Psoas muscle (tissue), 8 donors: ENCODE results near the gene INPP5K. TPM values are rescaled to one million over a fixed set of nuclear protein-coding genes. Genes with fewer than 3 reads are reported as not detected.
"Not testable (repeated sequence)": the region's sequence is repeated elsewhere in the genome, so short reads cannot be mapped to it uniquely, and the experiment has no call there.

Experiments used
- ATAC-seq, 4 donors: fragments of 200-7000 bp; cut with Tn5 transposase; one replicate each; pipeline ENCODE4 v1.9.1; 2020; ENCODE audit warnings: moderate library complexity in 3 of 4, mild to moderate bottlenecking in 2 of 4
- DNase-seq, 2 donors: peaks; one replicate each; pipeline ENCODE4 v3.0.0-alpha.2; 2020
- H3K27ac ChIP-seq: fragments of 200-600 bp; one replicate; pipeline ENCODE4 v1.8.0; 2022
- H3K27me3 ChIP-seq, 3 donors: fragments of 200-600 bp in 1 of 3; one replicate each; pipeline versions ENCODE4 v1.6.1 to v1.8.0; 2013 to 2022; ENCODE audit warnings: low read length in 2 of 3, mild to moderate bottlenecking in 2 of 3, moderate library complexity in 1 of 3; ENCODE audit not compliant: insufficient read depth in 3 of 3
- H3K36me3 ChIP-seq, 2 donors: fragments of 200-600 bp in 1 of 2; one replicate each; pipeline versions ENCODE4 v1.6.1 to v1.8.0; 2013 to 2022; ENCODE audit warnings: low read depth in 1 of 2, mild to moderate bottlenecking in 1 of 2, moderate library complexity in 1 of 2; ENCODE audit not compliant: insufficient read depth in 1 of 2
- H3K4me1 ChIP-seq: fragments of 200-600 bp; one replicate; pipeline ENCODE4 v1.8.0; 2022
- H3K4me3 ChIP-seq: fragments of 200-600 bp; one replicate; pipeline ENCODE4 v1.8.0; 2022; ENCODE audit warnings: mild to moderate bottlenecking
- H3K9me3 ChIP-seq: fragments of 200-600 bp; one replicate; pipeline ENCODE4 v1.8.0; 2022
- WGBS, 3 donors: extraction: QIAGEN DNeasy Blood & Tissue Kit; methylation state at CpG; one replicate each; pipeline versions ENCODE4 v1.1.6 to v1.1.7; 2013; 5-methylcytosine and 5-hydroxymethylcytosine counted together
- intact Hi-C, 2 donors: fragments of 100-400 bp; cut with DNase I; formaldehyde crosslinking; loops; one replicate each; pipeline versions ENCODE4 v1.11.0 to v1.14.2; 2022
- long read RNA-seq, 2 donors: library from polyadenylated mRNA; unstranded; transcript quantifications; one replicate each; pipeline ENCODE4 v2.0.0, GENCODE V29; 2021
- polyA plus RNA-seq, 3 donors: library from polyadenylated mRNA; stranded (reverse); fragments of 200-250 nt; gene quantifications; one replicate each; pipeline ENCODE4 v1.2.3, GENCODE V29; 2013
- total RNA-seq, 4 donors: library from RNA; stranded (reverse); fragmentation: NEBNext Ultra II Directional in 2 of 4; extraction: Animal tissue kit (Norgen Biotek cat#: 25700) in 2 of 4; gene quantifications; one replicate each; pipeline versions ENCODE4 v1.2.1 to v1.2.4, GENCODE V29; 2021 to 2023
- TF ChIP-seq, protein P1 (sequence below): fragments of 200-600 bp; IDR thresholded peaks from one replicate; pipeline ENCODE4 v1.8.0; 2022; ENCODE audit warnings: antibody characterized with exemption
- donor health status: healthy with polysubstance abuse.
- donor health status: DM: no; HTN: no; CAD: no; lungs with moderate emphysema.
- donor health status: Bipolar disorder and iron deficiency.
- donor health status: healthy.
- donor health status: DM: yes; HTN: yes; CAD: no.
- donor health status: DM: no; HTN: no; CAD: no.
- donor health status: DM: no; HTN: no; CAD: no.
- donor health status: DM: yes; HTN: yes; CAD: no.

INPP5K gene
- 10 to 100 TPM; 35.7 to 41.8 (median 40.1) TPM for total RNA-seq
- 10 to 100 TPM; 25.6 to 45.4 (median 30.9) TPM for polyA plus RNA-seq
- long read RNA-seq, donor 1, transcript INPP5K-204 (12 exons, 2,988 nt), result major isoform, 42 of 60 reads
- long read RNA-seq, donor 1, partial matches to known transcripts, result 12 of 60 reads
- long read RNA-seq, donor 1, other reads (novel, unspliced or antisense), result 3 of 60 reads
- long read RNA-seq, donor 2, transcript INPP5K-204 (12 exons, 2,988 nt), result major isoform, 81 of 141 reads
- long read RNA-seq, donor 2, partial matches to known transcripts, result 29 of 141 reads
- long read RNA-seq, donor 2, other reads (novel, unspliced or antisense), result 27 of 141 reads

DNA sequence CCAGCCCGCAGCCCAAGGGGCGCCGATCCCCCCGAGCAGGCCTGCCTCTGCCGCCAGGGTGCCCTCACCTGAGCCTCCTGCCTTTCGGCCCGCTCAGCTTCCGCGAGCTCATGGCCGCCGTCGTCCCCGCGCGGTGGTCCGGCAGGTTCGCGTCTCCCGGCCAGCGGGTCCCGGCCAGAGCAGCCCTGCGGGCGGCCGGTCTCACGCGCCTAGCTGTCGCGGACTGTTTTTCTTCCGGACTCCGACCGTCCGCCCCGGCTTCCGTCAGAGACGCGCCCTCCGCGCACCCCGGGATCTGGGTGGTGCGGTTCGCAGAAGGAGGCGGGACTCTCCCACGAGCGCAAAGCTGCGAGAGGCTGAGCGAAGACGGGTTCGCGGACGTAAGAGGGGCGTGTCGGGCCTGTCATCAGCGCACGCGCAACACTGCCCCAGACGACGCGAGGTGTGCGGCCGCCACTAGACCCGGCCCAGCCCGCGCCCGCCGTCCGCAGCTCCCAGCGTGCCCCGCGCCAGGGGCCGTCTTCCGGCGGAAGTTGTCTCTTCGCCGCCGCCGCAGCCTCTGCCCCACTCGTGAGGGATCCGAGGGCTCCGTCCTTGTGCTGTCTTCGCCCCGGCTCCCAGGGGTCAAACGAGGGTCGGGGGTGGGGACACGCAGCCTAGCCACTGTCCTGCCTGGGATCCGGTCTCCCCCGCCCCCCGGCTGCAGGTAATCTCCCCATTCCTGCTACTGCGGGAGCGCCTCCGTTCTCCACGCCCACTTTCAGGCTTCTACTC is at the start of gene INPP5K:
Gene INPP5K (minus strand): TSS at position 225 of the 774 bp plus-strand sequence. CDS start 113 bp downstream, at position 112.
- Histone ChIP-seq H3K9me3 (no peaks in the 10 kb centered on the region), H3K4me3 (peak within 1 kb of the TSS; percentile 99), H3K27me3 (no peaks in the 10 kb centered on the region), H3K36me3 (peaks cover 0 to 26% of the 10 kb centered on the region in 2 donors), H3K4me1 (peaks cover 56% of the 10 kb centered on the region), H3K27ac (peak within 1 kb of the TSS; percentile 96)
- TF ChIP-seq, protein P1, sequence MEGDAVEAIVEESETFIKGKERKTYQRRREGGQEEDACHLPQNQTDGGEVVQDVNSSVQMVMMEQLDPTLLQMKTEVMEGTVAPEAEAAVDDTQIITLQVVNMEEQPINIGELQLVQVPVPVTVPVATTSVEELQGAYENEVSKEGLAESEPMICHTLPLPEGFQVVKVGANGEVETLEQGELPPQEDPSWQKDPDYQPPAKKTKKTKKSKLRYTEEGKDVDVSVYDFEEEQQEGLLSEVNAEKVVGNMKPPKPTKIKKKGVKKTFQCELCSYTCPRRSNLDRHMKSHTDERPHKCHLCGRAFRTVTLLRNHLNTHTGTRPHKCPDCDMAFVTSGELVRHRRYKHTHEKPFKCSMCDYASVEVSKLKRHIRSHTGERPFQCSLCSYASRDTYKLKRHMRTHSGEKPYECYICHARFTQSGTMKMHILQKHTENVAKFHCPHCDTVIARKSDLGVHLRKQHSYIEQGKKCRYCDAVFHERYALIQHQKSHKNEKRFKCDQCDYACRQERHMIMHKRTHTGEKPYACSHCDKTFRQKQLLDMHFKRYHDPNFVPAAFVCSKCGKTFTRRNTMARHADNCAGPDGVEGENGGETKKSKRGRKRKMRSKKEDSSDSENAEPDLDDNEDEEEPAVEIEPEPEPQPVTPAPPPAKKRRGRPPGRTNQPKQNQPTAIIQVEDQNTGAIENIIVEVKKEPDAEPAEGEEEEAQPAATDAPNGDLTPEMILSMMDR, result no peak
- intact Hi-C loops, result loop anchor here (5.0 kb wide), 3 partner anchors 59 to 239 kb away; partner anchors contain the start of genes CRK (in 1 of the 2) and TRARG1 (in 1 of the 2)
- WGBS, 3 donors, result 0 to 1% (median 0%) methylated on average over 79 to 91 of the region's 91 CpGs
- peak; percentile 98 to 99 for DNase-seq
- ATAC-seq, result peak; percentile 94 to 97 (median 96)

DNA sequence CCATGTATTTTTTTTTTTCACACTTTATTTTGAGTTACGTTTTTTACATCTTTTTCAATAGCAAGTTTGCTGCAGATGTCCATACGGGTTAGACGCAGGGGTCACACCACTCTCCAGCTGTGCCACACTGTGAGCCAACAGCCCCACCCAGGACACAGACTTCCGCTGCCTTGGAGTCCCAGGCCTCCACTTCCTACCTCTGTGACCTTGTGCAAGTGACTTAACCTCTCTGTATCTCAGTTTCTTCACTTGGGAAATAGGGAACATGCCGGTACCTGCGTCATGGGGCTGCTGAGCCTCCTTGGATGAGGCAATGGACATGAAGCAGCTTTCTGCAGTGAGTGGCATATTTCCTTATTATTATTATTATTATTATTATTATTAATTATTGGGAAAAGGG is 49.5 kb upstream of the INPP5K start:
- H3K4me1 ChIP-seq, result peaks cover 6% of the 10 kb centered on the region
- TF ChIP-seq, protein P1, result no peak
- no peaks in the 10 kb centered on the region for H3K36me3 ChIP-seq

DNA sequence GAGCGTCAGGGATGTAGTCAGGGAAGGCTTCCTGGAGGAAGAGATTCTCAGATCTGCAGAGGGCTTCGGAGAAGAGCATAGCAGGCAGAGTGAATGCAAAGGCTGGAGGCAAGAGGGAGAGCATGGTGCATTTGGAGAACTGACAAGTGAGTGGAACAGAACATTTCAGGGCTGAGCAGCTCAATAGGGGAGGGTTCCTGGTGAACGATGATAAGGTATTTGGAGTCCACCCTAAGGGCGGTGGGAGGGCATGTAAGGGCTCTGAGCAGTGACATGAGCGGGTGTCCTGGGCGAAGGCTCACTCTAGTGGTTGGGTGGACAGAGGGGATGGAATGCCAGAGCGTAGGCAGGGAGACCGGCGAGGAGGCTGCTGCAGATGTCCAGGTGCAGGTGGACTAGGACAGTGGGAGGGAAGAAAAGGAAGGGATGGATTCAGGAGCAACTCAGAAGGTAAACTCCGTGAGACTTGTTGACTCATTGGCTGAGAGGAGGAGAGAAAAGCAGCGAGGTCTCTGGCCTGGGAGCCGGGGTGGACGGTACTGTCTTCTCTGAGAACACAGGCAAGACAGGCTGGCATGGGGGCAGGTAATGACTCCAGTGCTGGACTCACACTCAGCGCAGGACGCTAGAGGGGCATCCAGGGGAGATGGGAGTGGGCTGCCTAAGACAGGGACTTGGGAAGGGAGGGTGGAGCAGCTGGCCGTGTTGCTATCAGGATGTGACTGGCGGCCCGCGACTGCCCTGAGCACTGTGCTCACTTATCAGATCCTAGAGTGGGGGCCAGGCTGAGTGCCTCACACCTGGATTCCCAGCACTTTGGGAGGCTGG is 47.6 kb upstream of the INPP5K start:
- no peak overlapping the region for H3K4me3 ChIP-seq
- intact Hi-C loops, result no loop called here
- no peaks in the 10 kb centered on the region for H3K27me3 ChIP-seq
- H3K9me3 ChIP-seq, result no peaks in the 10 kb centered on the region
- no peak overlapping the region for H3K27ac ChIP-seq
- no peaks in the 10 kb centered on the region for H3K36me3 ChIP-seq
- DNase-seq (no peak), ATAC-seq (no peak)
- TF ChIP-seq, protein P1, result no peak
- H3K4me1 ChIP-seq, result peaks cover 17% of the 10 kb centered on the region
- WGBS, 3 donors, result 72 to 75% (median 72%) methylated on average over 19 of the region's 19 CpGs

More for the DNA sequence above, 49.5 kb upstream of the INPP5K start:
- Histone ChIP-seq H3K9me3 (no peaks in the 10 kb centered on the region), H3K27me3 (no peaks in the 10 kb centered on the region), H3K4me3 (no peak overlapping the region), H3K27ac (no peak overlapping the region)
- intact Hi-C loops, result no loop called here
- DNase-seq (no peak), ATAC-seq (no peak)
- WGBS, 3 donors, result 44 to 51% (median 44%) methylated on average over 6 of the region's 6 CpGs

DNA sequence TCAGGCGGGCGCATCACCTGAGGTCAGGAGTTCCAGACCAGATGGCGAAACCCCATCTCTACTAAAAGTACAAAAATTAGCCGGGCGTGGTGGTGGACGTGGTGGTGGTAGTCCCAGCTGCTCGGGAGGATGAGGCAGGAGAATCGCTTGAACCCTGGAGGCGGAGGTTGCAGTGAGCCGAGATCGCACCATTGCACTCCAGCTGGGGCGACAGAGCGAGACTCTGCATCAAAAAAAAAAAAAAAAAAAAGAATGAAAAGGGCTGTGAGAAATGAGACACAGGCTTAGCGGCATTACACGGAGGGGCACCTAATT is 47.0 kb upstream of the INPP5K start:
- 67 to 78% (median 74%) methylated on average over 15 of the region's 15 CpGs for WGBS, 3 donors

More for the DNA sequence above, 47.0 kb upstream of the INPP5K start:
- H3K27ac ChIP-seq, H3K9me3 ChIP-seq, H3K36me3 ChIP-seq, intact Hi-C loops, ATAC-seq, H3K27me3 ChIP-seq, DNase-seq: not testable (repeated sequence)
- Histone ChIP-seq H3K4me3 (peak overlapping the region; percentile 82), H3K4me1 (peaks cover 17% of the 10 kb centered on the region)
